Measurements from ENCODE around the gene BDH1.

- TF ChIP-seq CTCF (IDR thresholded peaks at IDR 0.05; ENCODE audit: insufficient read depth, low read length, poor library complexity, severe bottlenecking) (no peak), EZH2phosphoT487 (conservative IDR thresholded peaks at IDR 0.05; ENCODE audit: low read length) (no peak)
Observed at GRCh38 chr3:197472151-197472550, 83.6 kb downstream of the BDH1 start.

Measured in SU-DHL-6 (cell line).